IMR-90 (cell line): ENCODE results near the gene NXPE3. TPM values are rescaled to one million over a fixed set of nuclear protein-coding genes. Genes with fewer than 3 reads are reported as not detected.

Experiments
- ATAC-seq: fragments of 200-7000 bp; cut with Tn5 transposase; 2 replicates; pipeline ENCODE4 v1.9.1; 2020; ENCODE audit warnings: low read depth, mild to moderate bottlenecking, moderate library complexity
- BruUV-seq: library from RNA; stranded (reverse); fragments of 400-500 nt; replicated peaks from 2 replicates; lab custom pipeline; 2021; lab: Mats Ljungman, UMichigan
- CTCF ChIA-PET: fragments of 300-600 bp; formaldehyde crosslinking; extraction: SDS; loops from one replicate; lab custom pipeline; 2021; ENCODE audit warnings: antibody characterized with exemption; lab: Yijun Ruan, JAX
- POLR2A ChIA-PET: fragments of 300-600 bp; sonication (Branson Sonifier 250); formaldehyde crosslinking; loops from one replicate; lab custom pipeline; 2022; ENCODE audit warnings: antibody characterized with exemption; ENCODE audit not compliant: unreplicated experiment; lab: Charles Lee
- DNase-seq: peaks from one replicate; pipeline ENCODE4 v3.0.0; 2013
- H2AFZ ChIP-seq: replicated peaks from 2 replicates; pipeline ENCODE3; 2013; ENCODE audit warnings: low read length, mild to moderate bottlenecking; ENCODE audit not compliant: poor library complexity
- H2AK5ac ChIP-seq: 2 replicates; pipeline ENCODE4 v1.6.1; 2013; ENCODE audit warnings: low read depth, low read length, inconsistent platforms
- H2AK9ac ChIP-seq: replicated peaks from 2 replicates; pipeline ENCODE3; 2013; ENCODE audit warnings: mild to moderate bottlenecking, low read depth, low read length, moderate library complexity; ENCODE audit not compliant: poor library complexity
- H2BK120ac ChIP-seq: 2 replicates; pipeline ENCODE4 v1.6.1; 2013; ENCODE audit warnings: low read depth, low read length, inconsistent platforms
- H2BK15ac ChIP-seq: 3 replicates; pipeline ENCODE4 v1.6.1; 2013; ENCODE audit warnings: low read depth, low read length, inconsistent platforms
- H2BK20ac ChIP-seq: 2 replicates; pipeline ENCODE4 v1.6.1; 2013; ENCODE audit warnings: low read depth, mild to moderate bottlenecking, inconsistent platforms, low read length, moderate library complexity
- H2BK5ac ChIP-seq: 2 replicates; pipeline ENCODE4 v1.6.1; 2013; ENCODE audit warnings: mild to moderate bottlenecking, low read depth, low read length, inconsistent platforms; ENCODE audit not compliant: poor library complexity, severe bottlenecking
- H3K14ac ChIP-seq: replicated peaks from 2 replicates; pipeline ENCODE4 v1.6.1; 2013; ENCODE audit warnings: low read depth, low read length, inconsistent platforms
- H3K18ac ChIP-seq: 2 replicates; pipeline ENCODE4 v1.6.1; 2013; ENCODE audit warnings: low read depth, low read length, control low read depth
- H3K23ac ChIP-seq: 2 replicates; pipeline ENCODE4 v1.6.1; 2013; ENCODE audit warnings: low read depth, low read length, inconsistent platforms
- H3K27ac ChIP-seq: 2 replicates; pipeline ENCODE4 v1.5.1; 2013; ENCODE audit warnings: mild to moderate bottlenecking, control low read depth, low read length; ENCODE audit not compliant: insufficient read depth
- H3K27me3 ChIP-seq: 2 replicates; pipeline ENCODE4 v1.6.1; 2013; ENCODE audit warnings: low read length; ENCODE audit not compliant: control insufficient read depth, insufficient read depth
- H3K36me3 ChIP-seq: 2 replicates; pipeline ENCODE4 v1.6.1; 2013; ENCODE audit warnings: low read length, mixed read lengths; ENCODE audit not compliant: control insufficient read depth, insufficient read depth
- H3K4ac ChIP-seq: 2 replicates; pipeline ENCODE4 v1.6.1; 2013; ENCODE audit warnings: low read depth, low read length, inconsistent platforms
- H3K4me1 ChIP-seq: 2 replicates; pipeline ENCODE4 v1.6.1; 2013; ENCODE audit warnings: low read length, mixed read lengths; ENCODE audit not compliant: control insufficient read depth, insufficient read depth
- H3K4me2 ChIP-seq: 2 replicates; pipeline ENCODE4 v1.6.1; 2013; ENCODE audit warnings: low read depth, mild to moderate bottlenecking, control low read depth, low read length, moderate library complexity
- H3K4me3 ChIP-seq: 2 replicates; pipeline ENCODE4 v1.5.1; 2013; ENCODE audit warnings: low read depth, mild to moderate bottlenecking, control low read depth, low read length, moderate library complexity; ENCODE audit not compliant: insufficient read depth
- H3K56ac ChIP-seq: 2 replicates; pipeline ENCODE4 v1.6.1; 2013; ENCODE audit warnings: low read length, inconsistent platforms; ENCODE audit not compliant: insufficient read depth; ENCODE audit errors: extremely low read depth
- H3K79me1 ChIP-seq, 2 experiments: 2 replicates each; pipeline ENCODE4 v1.6.1; 2013; ENCODE audit warnings: low read length in 2 of 2, inconsistent platforms in 1 of 2, low read depth in 1 of 2
- H3K9ac ChIP-seq: 2 replicates; pipeline ENCODE4 v1.6.1; 2013; ENCODE audit warnings: low read depth, low read length, control low read depth
- H3K9me1 ChIP-seq: 2 replicates; pipeline ENCODE4 v1.6.1; 2013; ENCODE audit warnings: low read length, inconsistent platforms; ENCODE audit not compliant: insufficient read depth
- H3K9me3 ChIP-seq: 2 replicates; pipeline ENCODE4 v1.6.1; 2013; ENCODE audit warnings: low read length; ENCODE audit not compliant: control insufficient read depth, insufficient read depth
- H4K20me1 ChIP-seq: 2 replicates; pipeline ENCODE4 v1.6.1; 2013; ENCODE audit warnings: low read length, inconsistent platforms; ENCODE audit not compliant: insufficient read depth
- H4K5ac ChIP-seq: 2 replicates; pipeline ENCODE4 v1.6.1; 2013; ENCODE audit warnings: mild to moderate bottlenecking, low read depth, low read length, control low read depth
- H4K8ac ChIP-seq, 2 experiments: 2 replicates each; pipeline ENCODE4 v1.6.1; 2013; ENCODE audit warnings: low read depth in 2 of 2, low read length in 2 of 2, control low read depth in 1 of 2, inconsistent platforms in 1 of 2
- H4K91ac ChIP-seq: 2 replicates; pipeline ENCODE4 v1.6.1; 2013; ENCODE audit warnings: low read depth, low read length, inconsistent platforms; ENCODE audit not compliant: insufficient read depth
- MAZ ChIP-seq: IDR thresholded peaks from 2 replicates; pipeline ENCODE4 v1.6.1; 2012; ENCODE audit warnings: low read depth, mild to moderate bottlenecking, low read length, improper control_type of control experiment, moderate library complexity, borderline replicate concordance
- MXI1 ChIP-seq: IDR thresholded peaks from 2 replicates; pipeline ENCODE4 v1.6.1; 2012; ENCODE audit warnings: low read depth, mild to moderate bottlenecking, low read length, moderate library complexity, borderline replicate concordance
- POLR2A ChIP-seq: IDR thresholded peaks from 2 replicates; pipeline ENCODE4 v1.6.1; 2012; ENCODE audit warnings: mild to moderate bottlenecking, low read depth, low read length
- RAD21 ChIP-seq: IDR thresholded peaks from 2 replicates; pipeline ENCODE4 v1.6.1; 2012; ENCODE audit warnings: low read length, improper control_type of control experiment
- USF2 ChIP-seq: fragments of 150-350 bp; IDR thresholded peaks from 2 replicates; pipeline ENCODE4 v1.6.1; 2017; ENCODE audit warnings: mild to moderate bottlenecking, antibody characterized with exemption, low read length, low read depth
- WGBS, 2 experiments: methylation state at CpG; one replicate each; pipeline versions ENCODE4 v1.1.5 to v1.1.7; 2013; ENCODE audit warnings: missing lambda C conversion rate in 2 of 2; ENCODE audit not compliant: insufficient read length in 1 of 2; ENCODE audit errors: extremely low coverage in 2 of 2; 5-methylcytosine and 5-hydroxymethylcytosine counted together
- dilution Hi-C: fragments of 300-500 bp; cut with HindIII; formaldehyde crosslinking; loops from one replicate; pipeline ENCODE4 v1.14.3; 2018; ENCODE audit warnings: low sequenced_read_pairs; ENCODE audit not compliant: unreplicated experiment
- in situ Hi-C: fragments of 300-500 bp; cut with MboI; formaldehyde crosslinking; loops from 3 replicates; pipeline ENCODE4 v1.14.3; 2019; ENCODE audit warnings: low sequenced_read_pairs, inconsistent platforms, mixed read lengths
- intact Hi-C: fragments of 100-400 bp; cut with micrococcal nuclease; formaldehyde crosslinking; loops from 2 replicates; pipeline ENCODE4 v1.10.0; 2022
- polyA plus RNA-seq, 3 experiments: library from polyadenylated mRNA; depleted of rRNA; stranded (reverse); fragments of >200 nt; gene quantifications; 2 replicates each; pipeline ENCODE4 v1.2.3, GENCODE V29; 2012; ENCODE audit warnings: low replicate concordance in 1 of 3
- total RNA-seq: library from RNA; depleted of rRNA; stranded (reverse); fragments of >200 nt; gene quantifications from 2 replicates; pipeline ENCODE4 v1.2.3, GENCODE V29; 2012

The NXPE3 gene
- total and polyA plus RNA-seq, 2 of the 4 experiments (the other 2 are of a cell fraction), result 20.0 to 23.8 TPM

- Histone ChIP-seq H3K4me3 (peak overlapping the region; percentile 51), H2BK20ac (peak overlapping the region; percentile 77), H2AK9ac (peak overlapping the region; percentile 62), H3K9me3 (no peaks in the 10 kb centered on the region), H2AFZ (peak overlapping the region; percentile 94), H3K27me3 (no peaks in the 10 kb centered on the region), H4K91ac (peak overlapping the region; percentile 89), H2BK120ac (peak overlapping the region; percentile 89), H3K4me2 (peak overlapping the region; percentile 95), H3K79me1 (peaks cover 8 to 32% of the 10 kb centered on the region in 2 experiments; a peak in 3 of 4 replicates), H3K23ac (peak overlapping the region; percentile 91), H4K5ac (peak overlapping the region; percentile 70), H3K14ac (peak overlapping the region; percentile 93), H2BK15ac (peak overlapping the region; percentile 91), H2BK5ac (peak overlapping the region; percentile 98), H3K36me3 (no peaks in the 10 kb centered on the region), H3K9ac (peak overlapping the region; percentile 93), H3K56ac (peak overlapping the region; percentile 98), H3K18ac (peak overlapping the region; percentile 97), H3K9me1 (no peaks in the 10 kb centered on the region), H3K4ac (peak overlapping the region; percentile 89), H4K20me1 (no peaks in the 10 kb centered on the region), H3K27ac (peak overlapping the region; percentile 97), H2AK5ac (peak overlapping the region; percentile 78; the same call in 1 of the 2 replicates), H4K8ac (peak overlapping the region; percentile 93 to 97), H3K4me1 (peaks cover 4% of the 10 kb centered on the region; the same call in 1 of the 2 replicates)
- peak; percentile 84 for DNase-seq
- WGBS, 2 experiments, result 0% methylated on average over 5 of the region's 30 CpGs; no CpG with 5 or more reads in 1 of the 2 experiments
- peak; percentile 43 for TF ChIP-seq USF2
- peak; percentile 83 for TF ChIP-seq POLR2A
- no peak for TF ChIP-seq RAD21
- TF ChIP-seq MAZ, result peak; percentile 31; the same call in 1 of the 2 replicates
- TF ChIP-seq MXI1, result peak; percentile 88; the same call in 1 of the 2 replicates
- CTCF ChIA-PET, result interaction anchor here (1.0 to 1.1 kb wide), 2 partner anchors 13 to 398 kb away, joined by 3 read pairs; no protein-coding TSS in a partner anchor
- POLR2A ChIA-PET, result interaction anchor here (1.0 to 2.1 kb wide), 2 partner anchors 10 to 22 kb away, joined by 3 to 6 read pairs; partner anchors contain the start of gene NFKBIZ
- dilution Hi-C loops, result no loop called here
- intact Hi-C loops, result loop anchor here (1.0 to 2.0 kb wide), 3 partner anchors 22 to 242 kb away; partner anchors contain the start of gene NFKBIZ
- in situ Hi-C loops, result no loop called here
- peak; percentile 82 for ATAC-seq
- no TSS peak for BruUV-seq
Measured at GRCh38 chr3:101827211-101828174, 48.5 kb downstream of the NXPE3 start.
